HUES64 (cell line): ENCODE measurements around the gene NHLH2.
A peak's percentile ranks its signal among the peaks of the same experiment; 100 is the strongest.

ENCODE experiments used
- H3K27ac ChIP-seq: 2 replicates; pipeline ENCODE4 v1.7.0; 2013; ENCODE audit warnings: low read depth, low read length, inconsistent platforms
- H3K27me3 ChIP-seq: 2 replicates; pipeline ENCODE4 v1.6.1; 2013; ENCODE audit warnings: mild to moderate bottlenecking, low read length; ENCODE audit not compliant: insufficient read depth
- H3K36me3 ChIP-seq: 2 replicates; pipeline ENCODE4 v1.6.1; 2013; ENCODE audit warnings: mild to moderate bottlenecking, low read length; ENCODE audit not compliant: insufficient read depth
- H3K4me1 ChIP-seq: 2 replicates; pipeline ENCODE4 v1.6.1; 2013; ENCODE audit warnings: mild to moderate bottlenecking, low read length, moderate library complexity; ENCODE audit not compliant: insufficient read depth
- H3K4me3 ChIP-seq: 2 replicates; pipeline ENCODE4 v1.5.1; 2013; ENCODE audit warnings: mild to moderate bottlenecking, low read length, moderate library complexity
- H3K9ac ChIP-seq: 2 replicates; pipeline ENCODE4 v1.6.1; 2013; ENCODE audit warnings: mild to moderate bottlenecking, low read depth, low read length
- H3K9me3 ChIP-seq: 2 replicates; pipeline ENCODE4 v1.6.1; 2013; ENCODE audit warnings: low read depth, low read length; ENCODE audit not compliant: insufficient read depth
- WGBS: fragments of 150-250, 120-280 bp; methylation state at CpG from one replicate; pipeline ENCODE4 v1.1.7; 2013; ENCODE audit warnings: missing lambda C conversion rate; 5-methylcytosine and 5-hydroxymethylcytosine counted together

The NHLH2 gene

DNA sequence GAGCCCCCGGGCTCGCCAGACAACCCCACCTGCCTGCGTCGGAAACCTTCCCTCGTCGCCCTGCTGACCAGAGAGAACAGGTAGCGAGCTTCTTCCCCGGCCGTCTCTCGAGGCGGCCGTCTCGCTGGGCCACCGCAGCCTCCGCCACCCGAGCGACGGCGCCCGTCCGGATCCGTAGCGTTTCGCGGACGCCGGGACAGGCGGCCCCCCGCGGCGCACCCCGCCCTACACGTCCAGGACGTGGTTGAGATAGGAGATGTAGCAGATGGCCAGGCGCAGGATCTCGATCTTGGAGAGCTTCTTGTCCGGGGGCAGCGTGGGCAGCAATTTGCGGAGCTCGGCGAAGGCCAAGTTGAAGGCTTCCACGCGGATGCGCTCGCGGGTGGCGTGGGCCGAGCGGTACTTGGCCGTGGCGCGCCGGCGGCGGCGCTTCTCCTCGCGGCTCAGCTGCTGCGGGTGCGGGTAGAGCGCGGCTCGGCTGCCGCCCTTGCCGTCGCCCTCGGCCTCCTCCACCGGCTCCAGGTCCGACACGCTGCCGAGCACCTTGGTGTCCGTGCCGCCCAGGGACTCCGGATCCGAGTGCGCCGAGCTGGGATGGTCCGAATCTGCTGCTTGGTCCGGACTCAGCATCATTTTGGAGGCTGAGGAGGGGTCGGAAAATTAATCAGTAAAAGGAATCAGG, 3.0 kb downstream of the NHLH2 start:
- Histone ChIP-seq H3K9me3 (no peaks in the 10 kb centered on the region), H3K36me3 (no peaks in the 10 kb centered on the region), H3K9ac (peak overlapping the region; percentile 76), H3K4me3 (peak overlapping the region; percentile 70), H3K4me1 (peaks cover 15% of the 10 kb centered on the region), H3K27ac (no peak overlapping the region), H3K27me3 (peaks cover 80% of the 10 kb centered on the region)
- 2% methylated on average over 80 of the region's 80 CpGs for WGBS

GRCh38 chr1:115837341-115837739, 3.6 kb downstream of the NHLH2 start:
- Histone ChIP-seq H3K36me3 (no peaks in the 10 kb centered on the region), H3K27ac (no peak overlapping the region), H3K4me3 (peak overlapping the region; percentile 70), H3K4me1 (peaks cover 15% of the 10 kb centered on the region), H3K9me3 (no peaks in the 10 kb centered on the region), H3K9ac (peak overlapping the region; percentile 76; the same call in 1 of the 2 replicates), H3K27me3 (peaks cover 74% of the 10 kb centered on the region)
- WGBS = 38% methylated on average over 3 of the region's 4 CpGs

GRCh38 chr1:115833856-115834255, 7.1 kb downstream of the NHLH2 start:
- H3K4me1 ChIP-seq = peaks cover 12% of the 10 kb centered on the region
- H3K9ac ChIP-seq = no peak overlapping the region
- H3K27ac ChIP-seq = no peak overlapping the region
- no peaks in the 10 kb centered on the region for H3K9me3 ChIP-seq
- no peaks in the 10 kb centered on the region for H3K36me3 ChIP-seq
- H3K27me3 ChIP-seq = peaks cover 44% of the 10 kb centered on the region
- H3K4me3 ChIP-seq = no peak overlapping the region
- 59% methylated on average over 5 of the region's 5 CpGs for whole genome bisulfite sequencing

- 91% methylated on average over 8 of the region's 8 CpGs for WGBS
Measured at GRCh38 chr1:115832651-115833050, 8.3 kb downstream of the NHLH2 start.

DNA sequence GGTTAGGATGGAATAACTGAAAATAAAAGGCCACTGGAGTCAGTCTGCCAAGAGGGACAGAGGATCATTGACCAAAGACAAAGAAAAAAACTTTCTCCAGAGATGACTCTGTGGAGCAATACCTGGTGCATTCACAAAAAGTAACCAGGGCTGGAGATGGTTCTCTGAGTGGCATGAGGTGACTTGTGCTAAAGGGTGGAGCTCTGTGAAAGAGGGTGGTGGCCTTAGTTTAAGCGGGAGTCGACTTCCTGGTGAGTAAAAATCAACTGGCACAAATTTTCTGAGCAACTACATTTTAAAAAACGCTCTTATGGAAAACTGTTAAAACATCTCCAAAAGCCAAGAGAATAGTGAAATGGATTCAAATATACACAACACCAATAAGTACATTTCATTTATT, 10.0 kb downstream of the NHLH2 start:
- Histone ChIP-seq H3K9ac (no peak overlapping the region), H3K4me1 (peaks cover 21% of the 10 kb centered on the region), H3K27ac (no peak overlapping the region), H3K36me3 (no peaks in the 10 kb centered on the region), H3K27me3 (peaks cover 41% of the 10 kb centered on the region), H3K4me3 (no peak overlapping the region), H3K9me3 (no peaks in the 10 kb centered on the region)
- WGBS = 90% methylated on average over 2 of the region's 3 CpGs

More at GRCh38 chr1:115832651-115833050, 8.3 kb downstream of the NHLH2 start:
- Histone ChIP-seq H3K36me3 (no peaks in the 10 kb centered on the region), H3K4me1 (peaks cover 18% of the 10 kb centered on the region), H3K27me3 (peaks cover 42% of the 10 kb centered on the region), H3K4me3 (no peak overlapping the region), H3K9me3 (no peaks in the 10 kb centered on the region), H3K9ac (no peak overlapping the region), H3K27ac (no peak overlapping the region)

DNA sequence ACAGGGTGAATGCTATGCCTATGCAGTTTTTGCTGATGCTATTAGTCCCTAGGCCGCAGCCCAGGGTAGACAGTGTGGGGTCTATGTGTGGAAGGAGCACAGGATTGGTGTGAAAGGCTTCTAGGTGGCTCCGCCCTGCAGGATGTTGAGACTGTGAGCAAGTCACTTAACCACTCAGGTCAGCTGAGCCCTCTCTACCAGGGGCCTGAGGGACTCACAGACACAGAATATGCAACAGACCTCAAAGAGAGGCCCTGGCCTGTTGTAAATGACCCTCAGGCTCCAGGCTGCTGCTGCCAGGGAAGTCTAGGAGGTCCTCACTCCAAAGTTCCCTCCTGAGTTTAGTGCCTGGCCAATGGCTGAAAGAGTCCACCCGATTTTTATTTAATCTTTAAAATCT, 11.0 kb downstream of the NHLH2 start:
- Histone ChIP-seq H3K4me3 (no peak overlapping the region), H3K9ac (no peak overlapping the region), H3K27me3 (peaks cover 33% of the 10 kb centered on the region), H3K27ac (no peak overlapping the region), H3K36me3 (no peaks in the 10 kb centered on the region), H3K4me1 (peaks cover 21% of the 10 kb centered on the region), H3K9me3 (no peaks in the 10 kb centered on the region)
- 77% methylated on average over 3 of the region's 3 CpGs for WGBS

DNA sequence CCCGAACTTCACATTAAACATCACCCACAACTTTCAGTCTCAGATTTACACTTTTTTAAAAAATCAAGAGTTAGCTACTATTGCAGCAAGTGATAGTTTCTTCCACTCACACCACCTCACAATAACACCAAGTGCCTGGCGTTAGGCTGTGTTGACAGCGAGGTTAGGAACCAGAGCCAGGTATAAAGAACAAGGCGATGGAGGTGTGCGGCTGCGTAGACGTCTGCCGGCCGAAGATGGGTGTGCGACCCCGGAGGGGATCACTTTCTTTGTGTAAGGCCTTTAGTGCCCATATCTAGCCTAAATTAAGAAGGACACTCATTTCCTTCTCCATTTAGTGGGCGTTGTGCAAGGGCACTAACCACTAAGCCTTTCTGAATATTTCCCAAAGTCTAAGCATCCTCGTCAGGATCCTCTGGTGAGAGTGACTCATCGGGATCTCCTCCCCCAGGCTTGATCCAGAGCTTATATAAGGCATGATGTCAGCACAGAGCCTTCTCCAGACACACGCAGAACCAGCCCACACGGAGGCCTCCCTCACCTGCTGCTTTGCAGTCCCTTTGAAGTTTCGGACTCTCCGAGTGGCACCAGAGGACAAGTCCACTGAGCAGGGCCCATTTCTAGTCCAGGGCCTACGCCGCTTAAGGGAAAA, 11.8 kb downstream of the NHLH2 start:
- WGBS = 57% methylated on average over 20 of the region's 20 CpGs
- no peak overlapping the region for H3K27ac ChIP-seq
- peak overlapping the region; percentile 69 for H3K4me3 ChIP-seq
- H3K4me1 ChIP-seq = peaks cover 20% of the 10 kb centered on the region
- H3K27me3 ChIP-seq = peaks cover 36% of the 10 kb centered on the region
- no peaks in the 10 kb centered on the region for H3K9me3 ChIP-seq
- peak overlapping the region; percentile 8; the same call in 1 of the 2 replicates for H3K9ac ChIP-seq
- H3K36me3 ChIP-seq = no peaks in the 10 kb centered on the region

GRCh38 chr1:115828101-115829022, 12.6 kb downstream of the NHLH2 start:
- Histone ChIP-seq H3K9ac (peak overlapping the region; percentile 43), H3K27me3 (peaks cover 36% of the 10 kb centered on the region), H3K4me3 (peak overlapping the region; percentile 69), H3K36me3 (no peaks in the 10 kb centered on the region), H3K4me1 (peaks cover 17% of the 10 kb centered on the region), H3K27ac (no peak overlapping the region), H3K9me3 (no peaks in the 10 kb centered on the region)
- WGBS = 3% methylated on average over 64 of the region's 80 CpGs

- Histone ChIP-seq H3K27me3 (peaks cover 36% of the 10 kb centered on the region), H3K4me3 (peak overlapping the region; percentile 69), H3K4me1 (peaks cover 17% of the 10 kb centered on the region), H3K36me3 (no peaks in the 10 kb centered on the region), H3K9ac (no peak overlapping the region), H3K9me3 (no peaks in the 10 kb centered on the region), H3K27ac (no peak overlapping the region)
- WGBS = 73% methylated on average over 7 of the region's 7 CpGs
Measured at GRCh38 chr1:115827452-115828044, 13.4 kb downstream of the NHLH2 start.

- 30% methylated on average over 3 of the region's 3 CpGs for WGBS
- H3K4me1 ChIP-seq = peaks cover 17% of the 10 kb centered on the region
- H3K9ac ChIP-seq = no peak overlapping the region
- H3K27ac ChIP-seq = no peak overlapping the region
- no peaks in the 10 kb centered on the region for H3K36me3 ChIP-seq
- no peaks in the 10 kb centered on the region for H3K9me3 ChIP-seq
- H3K4me3 ChIP-seq = no peak overlapping the region
- H3K27me3 ChIP-seq = peaks cover 36% of the 10 kb centered on the region
Measured at GRCh38 chr1:115826628-115827027, 14.3 kb downstream of the NHLH2 start.
